NCI-H82 treated with DMSO at 0.1 percent for 48 hours (cell line): ENCODE data around the gene DENND4A.
"Not testable (repeated sequence)": the region's sequence is repeated elsewhere in the genome, so short reads cannot be mapped to it uniquely, and the experiment has no call there.

Source experiments
- DNase-seq: peaks from one replicate; lab custom pipeline; 2025; ENCODE audit not compliant: unreplicated experiment; lab: John Stamatoyannopoulos, UW

DENND4A gene

GRCh38 chr15:65789759-65790425, 2.2 kb downstream of the DENND4A start:
- no peak for DNase-seq

- DNase-seq: no peak
Measured at GRCh38 chr15:65789105-65789504, 3.0 kb downstream of the DENND4A start.

GRCh38 chr15:65787260-65787659, 4.8 kb downstream of the DENND4A start:
- no peak for DNase-seq

GRCh38 chr15:65785151-65785550, 6.9 kb downstream of the DENND4A start:
- no peak for DNase-seq

GRCh38 chr15:65783872-65784271, 8.2 kb downstream of the DENND4A start:
- DNase-seq: no peak

GRCh38 chr15:65782096-65782495, 10.0 kb downstream of the DENND4A start:
- DNase-seq: no peak

GRCh38 chr15:65778701-65779100, 13.4 kb downstream of the DENND4A start:
- DNase-seq: not testable (repeated sequence)

- no peak for DNase-seq
Measured at GRCh38 chr15:65778269-65778668, 13.8 kb downstream of the DENND4A start.

GRCh38 chr15:65777843-65778242, 14.2 kb downstream of the DENND4A start:
- DNase-seq: no peak

GRCh38 chr15:65777053-65777452, 15.0 kb downstream of the DENND4A start:
- DNase-seq: no peak

GRCh38 chr15:65773386-65774111, 18.5 kb downstream of the DENND4A start:
- DNase-seq: no peak

- DNase-seq: no peak
Measured at GRCh38 chr15:65772930-65773329, 19.2 kb downstream of the DENND4A start.

- DNase-seq: no peak
Measured at GRCh38 chr15:65771870-65772269, 20.2 kb downstream of the DENND4A start.

GRCh38 chr15:65769482-65769881, 22.6 kb downstream of the DENND4A start:
- DNase-seq: no peak

- no peak for DNase-seq
Measured at GRCh38 chr15:65767895-65768294, 24.2 kb downstream of the DENND4A start.

- no peak for DNase-seq
Measured at GRCh38 chr15:65767264-65767595, 24.9 kb downstream of the DENND4A start.

- no peak for DNase-seq
Measured at GRCh38 chr15:65766422-65767263, 25.4 kb downstream of the DENND4A start.

- DNase-seq: no peak
Measured at GRCh38 chr15:65765106-65765505, 27.0 kb downstream of the DENND4A start.

- no peak for DNase-seq
Measured at GRCh38 chr15:65762914-65763787, 28.9 kb downstream of the DENND4A start.

- DNase-seq: no peak
Measured at GRCh38 chr15:65762399-65762798, 29.7 kb downstream of the DENND4A start.
